Choroid plexus epithelial cell (primary cell): ENCODE data around the gene TMEM97.

Source experiments
- DNase-seq: peaks from one replicate; pipeline ENCODE4 v3.0.0-alpha.2; 2010; ENCODE audit warnings: low read depth
- H3K4me3 ChIP-seq: 2 replicates; pipeline ENCODE4 v1.5.1; 2011; ENCODE audit warnings: low read depth, mild to moderate bottlenecking, control low read depth, low read length, moderate library complexity
- CTCF ChIP-seq: conservative IDR thresholded peaks from 2 replicates; pipeline ENCODE4 v1.5.1; 2011; ENCODE audit warnings: low read depth, mild to moderate bottlenecking, control low read depth, inconsistent platforms, low read length, moderate library complexity

TMEM97 gene

GRCh38 chr17:28366605-28367004 is 47.6 kb downstream of the TMEM97 start:
- no peak for DNase-seq
- H3K4me3 ChIP-seq = no peak overlapping the region
- TF ChIP-seq CTCF = peak; percentile 32

GRCh38 chr17:28367641-28368305 is 48.8 kb downstream of the TMEM97 start:
- no peak overlapping the region for H3K4me3 ChIP-seq
- TF ChIP-seq CTCF = no peak
- DNase-seq = no peak

DNA sequence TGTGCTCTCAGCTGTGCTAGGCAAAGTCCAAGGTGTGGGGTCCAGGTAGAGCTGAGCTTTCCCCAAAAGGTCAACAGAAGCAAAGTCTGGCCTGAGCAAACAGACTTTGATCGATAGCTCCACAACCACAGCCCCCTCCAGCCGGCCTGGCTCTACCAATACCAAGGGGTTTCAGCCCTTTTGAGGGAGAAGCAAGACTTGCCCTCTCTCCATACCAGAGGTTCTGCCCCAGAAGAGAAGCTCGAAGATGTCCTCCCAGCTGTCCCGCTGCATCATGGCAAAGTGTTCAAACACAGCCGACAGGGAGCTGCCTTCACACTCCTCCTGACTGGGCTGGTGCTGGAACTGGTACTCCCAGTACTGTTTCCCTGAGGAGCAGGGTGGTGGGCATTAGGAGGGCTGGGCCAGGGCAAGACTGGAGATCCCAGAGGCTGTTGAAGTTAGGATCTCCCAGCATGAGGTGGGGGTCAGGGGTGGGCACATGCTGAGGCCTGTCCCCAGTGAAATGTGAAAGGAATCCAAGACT is 49.4 kb downstream of the TMEM97 start:
- DNase-seq = no peak
- no peak for TF ChIP-seq CTCF
- H3K4me3 ChIP-seq = no peak overlapping the region

- DNase-seq = no peak
- no peak for TF ChIP-seq CTCF
- H3K4me3 ChIP-seq = no peak overlapping the region
Measured at GRCh38 chr17:28368915-28369683, 50.1 kb downstream of the TMEM97 start.

DNA sequence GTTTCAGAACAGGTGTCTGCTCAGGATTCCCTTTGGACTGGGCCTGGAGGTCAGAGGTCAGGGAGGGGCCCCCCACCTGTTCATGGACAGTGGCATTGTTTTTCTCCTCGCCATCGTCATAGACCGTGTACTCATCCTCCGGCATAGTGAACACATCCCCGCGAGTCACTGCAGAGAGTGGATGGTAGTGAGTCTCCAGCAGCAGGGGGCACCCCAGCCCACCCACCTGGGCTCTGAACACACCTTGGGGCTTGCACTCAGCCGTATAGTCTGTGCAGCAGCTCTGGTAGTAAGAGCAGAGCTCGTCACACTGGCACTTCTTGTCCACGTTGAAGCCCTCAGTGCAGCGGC is 50.7 kb downstream of the TMEM97 start:
- TF ChIP-seq CTCF = no peak
- DNase-seq = no peak
- no peak overlapping the region for H3K4me3 ChIP-seq

DNA sequence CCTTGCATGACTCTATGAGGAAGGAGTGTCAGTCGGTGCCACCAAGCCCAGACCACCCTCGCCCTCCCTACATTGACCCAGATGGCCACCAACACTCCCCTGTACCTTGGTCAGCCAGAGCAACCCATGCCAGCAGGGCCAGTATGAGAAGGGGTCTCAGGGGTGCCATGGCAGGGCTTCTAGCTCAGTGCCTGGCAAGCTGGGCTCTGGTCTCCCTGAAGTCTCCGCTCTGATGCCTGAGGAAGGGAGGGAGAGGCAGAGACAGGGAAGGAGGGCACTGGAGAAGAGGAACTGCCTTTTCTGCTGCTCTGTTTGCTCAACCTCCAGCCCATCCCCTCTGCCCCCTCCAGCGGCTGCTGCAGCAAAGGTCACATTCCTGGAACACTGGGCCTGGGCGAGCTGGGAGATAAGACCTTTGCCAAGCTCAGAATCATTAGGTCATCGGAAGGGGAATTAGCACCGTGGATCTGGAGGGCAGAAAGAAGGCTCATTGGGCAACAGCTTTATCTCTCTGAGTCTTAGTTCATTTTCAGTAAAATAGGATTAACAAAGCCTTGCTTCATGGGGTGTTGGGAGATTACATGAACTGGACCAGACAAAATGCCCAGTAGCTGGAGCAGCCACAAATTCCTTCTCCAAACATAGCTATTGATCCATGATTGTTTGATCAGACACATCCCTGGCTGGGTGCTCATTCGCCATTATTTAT is 51.2 kb downstream of the TMEM97 start, which contains the start of gene VTN:
TSS of gene VTN (minus strand) at position 273 of the 709 bp plus-strand sequence. CDS start at position 169, 104 bp downstream.
- no peak for TF ChIP-seq CTCF
- peak within 1 kb of the TSS; percentile 56 for H3K4me3 ChIP-seq
- DNase-seq = peak; percentile 26
